Endothelial cell (in vitro differentiated cells): ENCODE results near the gene DAPK1. TPM values are rescaled to one million over a fixed set of nuclear protein-coding genes. Genes with fewer than 3 reads are reported as not detected.
"Not testable (repeated sequence)": the region's sequence is repeated elsewhere in the genome, so short reads cannot be mapped to it uniquely, and the experiment has no call there.

ENCODE experiments used
- DNase-seq: peaks from one replicate; pipeline ENCODE4 v3.0.0; 2021; ENCODE audit warnings: low spot score
- H3K27ac Mint-ChIP-seq: one replicate; pipeline ENCODE4 v1.8.0; 2021; ENCODE audit warnings: mixed read lengths, inconsistent platforms; ENCODE audit not compliant: unreplicated experiment
- H3K27me3 Mint-ChIP-seq: one replicate; pipeline ENCODE4 v1.8.0; 2021; ENCODE audit warnings: mild to moderate bottlenecking, moderate library complexity, mixed read lengths, inconsistent platforms; ENCODE audit not compliant: unreplicated experiment
- H3K36me3 Mint-ChIP-seq: one replicate; pipeline ENCODE4 v1.8.0; 2021; ENCODE audit warnings: mild to moderate bottlenecking, low read depth, mixed read lengths, inconsistent platforms; ENCODE audit not compliant: unreplicated experiment
- H3K4me1 Mint-ChIP-seq: one replicate; pipeline ENCODE4 v1.8.0; 2021; ENCODE audit warnings: mild to moderate bottlenecking, mixed read lengths, inconsistent platforms; ENCODE audit not compliant: unreplicated experiment
- H3K4me3 Mint-ChIP-seq: one replicate; pipeline ENCODE4 v1.8.0; 2021; ENCODE audit warnings: mild to moderate bottlenecking, mixed read lengths, inconsistent platforms; ENCODE audit not compliant: unreplicated experiment
- H3K9me3 Mint-ChIP-seq: one replicate; pipeline ENCODE4 v1.8.0; 2021; ENCODE audit warnings: mixed read lengths, inconsistent platforms; ENCODE audit not compliant: unreplicated experiment
- CTCF ChIP-seq: fragments of 200-600 bp; sonication (generic); IDR thresholded peaks from one replicate; pipeline ENCODE4 v1.5.0; 2021; ENCODE audit warnings: antibody characterized with exemption; ENCODE audit not compliant: unreplicated experiment
- total RNA-seq: library from RNA; stranded (reverse); fragmentation: NEBNext Ultra II Directional; extraction: Animal tissue kit (Norgen Biotek cat#: 25700); gene quantifications from one replicate; pipeline ENCODE4 v1.2.1, GENCODE V29; 2021; ENCODE audit not compliant: unreplicated experiment

The DAPK1 gene
- total RNA-seq, 1 donor from 2014 or later, result 36.8 TPM

- no peak for TF ChIP-seq CTCF
- H3K27ac Mint-ChIP-seq, result no peak overlapping the region
These were observed 241.9 kb downstream of the DAPK1 start for GRCh38 chr9:87739546-87739945.

DNA sequence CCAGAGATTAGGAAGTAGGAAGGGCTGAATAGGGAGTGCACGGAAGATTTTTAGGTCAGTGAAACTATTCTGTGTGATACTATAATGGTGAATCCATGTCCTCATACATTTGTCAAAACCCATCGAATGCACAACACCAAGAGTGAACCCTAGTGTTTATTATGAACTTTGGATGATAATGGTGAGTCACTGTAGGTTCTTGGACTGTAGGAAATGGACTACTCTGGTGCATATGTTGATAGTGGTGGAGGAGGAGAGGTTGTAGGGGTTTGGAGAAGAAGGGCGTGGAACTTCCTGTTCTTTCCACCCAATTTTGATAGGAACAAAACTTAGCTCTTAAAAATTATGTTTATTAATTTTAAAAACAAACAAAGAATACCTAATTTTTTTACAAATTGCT lies 242.5 kb downstream of the DAPK1 start:
- Mint-ChIP-seq H3K4me3 (no peak overlapping the region), H3K4me1 (peaks cover 2% of the 10 kb centered on the region), H3K36me3 (no peaks in the 10 kb centered on the region), H3K27ac (no peak overlapping the region), H3K27me3 (no peaks in the 10 kb centered on the region), H3K9me3 (no peaks in the 10 kb centered on the region)
- no peak for DNase-seq
- TF ChIP-seq CTCF, result no peak

More at GRCh38 chr9:87739546-87739945, 241.9 kb downstream of the DAPK1 start:
- peaks cover 2% of the 10 kb centered on the region for H3K4me1 Mint-ChIP-seq
- H3K9me3 Mint-ChIP-seq, result no peaks in the 10 kb centered on the region
- no peak overlapping the region for H3K4me3 Mint-ChIP-seq
- DNase-seq, result no peak
- no peaks in the 10 kb centered on the region for H3K36me3 Mint-ChIP-seq
- H3K27me3 Mint-ChIP-seq, result no peaks in the 10 kb centered on the region

DNA sequence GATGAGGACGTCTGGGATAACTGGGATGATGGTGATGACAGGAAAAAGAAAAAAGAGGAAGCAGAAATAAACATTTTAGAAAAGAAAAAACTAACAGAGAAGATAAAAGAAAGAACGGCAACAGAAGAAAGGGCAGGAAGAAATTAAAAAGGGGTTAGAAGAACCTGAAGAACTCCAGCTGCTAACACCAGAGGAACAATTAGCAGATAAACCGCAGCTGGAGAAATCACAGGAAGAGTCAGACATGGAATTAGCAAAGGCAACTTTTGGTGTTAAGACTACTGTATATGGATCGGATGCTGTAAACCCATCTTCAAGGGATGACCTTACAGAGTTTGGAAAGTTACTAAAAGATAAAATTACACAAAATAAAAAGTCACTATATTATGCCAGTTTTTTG lies 243.7 kb downstream of the DAPK1 start:
- Mint-ChIP-seq H3K27me3 (no peaks in the 10 kb centered on the region), H3K9me3 (no peaks in the 10 kb centered on the region), H3K4me3 (no peak overlapping the region)

DNA sequence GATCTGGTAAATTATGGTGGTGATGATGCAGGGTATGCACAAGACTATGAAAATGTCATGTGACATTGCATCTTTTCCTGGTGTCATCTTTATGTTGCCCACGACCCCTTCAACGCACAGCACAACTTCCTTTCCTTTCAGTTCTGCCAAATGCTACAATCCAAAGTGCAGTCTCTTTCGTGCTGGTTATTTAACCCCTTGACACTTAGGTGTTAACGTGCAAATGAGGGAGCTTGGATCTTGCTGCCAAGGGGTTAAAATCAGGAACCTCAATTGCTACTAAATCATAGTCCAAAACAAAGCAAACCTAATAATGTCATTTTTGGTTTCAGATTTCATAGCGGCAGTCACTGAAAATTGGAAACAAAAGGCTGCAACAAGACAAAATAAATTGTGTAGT lies 244.2 kb downstream of the DAPK1 start:
- H3K27ac Mint-ChIP-seq, result no peak overlapping the region
- DNase-seq, result no peak
- no peak for TF ChIP-seq CTCF
- no peaks in the 10 kb centered on the region for H3K27me3 Mint-ChIP-seq
- no peaks in the 10 kb centered on the region for H3K9me3 Mint-ChIP-seq
- no peak overlapping the region for H3K4me3 Mint-ChIP-seq
- peaks cover 2% of the 10 kb centered on the region for H3K4me1 Mint-ChIP-seq
- no peaks in the 10 kb centered on the region for H3K36me3 Mint-ChIP-seq

More for the DNA sequence above, 243.7 kb downstream of the DAPK1 start:
- H3K36me3 Mint-ChIP-seq, result no peaks in the 10 kb centered on the region
- no peak for TF ChIP-seq CTCF
- H3K27ac Mint-ChIP-seq, result no peak overlapping the region
- DNase-seq, result no peak
- H3K4me1 Mint-ChIP-seq, result peaks cover 2% of the 10 kb centered on the region

GRCh38 chr9:87742813-87743428 lies 245.3 kb downstream of the DAPK1 start:
- TF ChIP-seq CTCF, result no peak
- DNase-seq, result no peak
- no peak overlapping the region for H3K4me3 Mint-ChIP-seq
- H3K27ac Mint-ChIP-seq, result no peak overlapping the region
- no peaks in the 10 kb centered on the region for H3K9me3 Mint-ChIP-seq
- H3K4me1 Mint-ChIP-seq, result peaks cover 5% of the 10 kb centered on the region
- H3K36me3 Mint-ChIP-seq, result no peaks in the 10 kb centered on the region
- no peaks in the 10 kb centered on the region for H3K27me3 Mint-ChIP-seq

- not testable (repeated sequence) for H3K36me3 Mint-ChIP-seq, DNase-seq, H3K9me3 Mint-ChIP-seq, H3K27me3 Mint-ChIP-seq, H3K4me3 Mint-ChIP-seq, H3K27ac Mint-ChIP-seq
- H3K4me1 Mint-ChIP-seq, result peaks cover 17% of the 10 kb centered on the region
These were observed 246.6 kb downstream of the DAPK1 start for GRCh38 chr9:87744247-87744646.
